Measurements from ENCODE around the gene GCN1. TPM values are rescaled to one million over a fixed set of nuclear protein-coding genes. Genes with fewer than 3 reads are reported as not detected.

Gene GCN1
- total RNA-seq, 1 donor from 2014 or later, result 165 TPM

GRCh38 chr12:120137833-120138232 is 56.7 kb downstream of the GCN1 start:
- no peaks in the 10 kb centered on the region for H3K9me3 Mint-ChIP-seq
- no peaks in the 10 kb centered on the region for H3K27me3 Mint-ChIP-seq (ENCODE audit: low read depth)
- H3K4me1 Mint-ChIP-seq (ENCODE audit: low read depth), result peaks cover under 1% of the 10 kb centered on the region
- intact Hi-C loops (cut with micrococcal nuclease), result no loop called here
- H3K36me3 Mint-ChIP-seq (ENCODE audit: low read depth), result peaks cover 85% of the 10 kb centered on the region
- no peak overlapping the region for H3K4me3 Mint-ChIP-seq (ENCODE audit: low read depth)
- no peak overlapping the region for H3K27ac Mint-ChIP-seq
- no peak for DNase-seq (ENCODE audit: low spot score)

DNA sequence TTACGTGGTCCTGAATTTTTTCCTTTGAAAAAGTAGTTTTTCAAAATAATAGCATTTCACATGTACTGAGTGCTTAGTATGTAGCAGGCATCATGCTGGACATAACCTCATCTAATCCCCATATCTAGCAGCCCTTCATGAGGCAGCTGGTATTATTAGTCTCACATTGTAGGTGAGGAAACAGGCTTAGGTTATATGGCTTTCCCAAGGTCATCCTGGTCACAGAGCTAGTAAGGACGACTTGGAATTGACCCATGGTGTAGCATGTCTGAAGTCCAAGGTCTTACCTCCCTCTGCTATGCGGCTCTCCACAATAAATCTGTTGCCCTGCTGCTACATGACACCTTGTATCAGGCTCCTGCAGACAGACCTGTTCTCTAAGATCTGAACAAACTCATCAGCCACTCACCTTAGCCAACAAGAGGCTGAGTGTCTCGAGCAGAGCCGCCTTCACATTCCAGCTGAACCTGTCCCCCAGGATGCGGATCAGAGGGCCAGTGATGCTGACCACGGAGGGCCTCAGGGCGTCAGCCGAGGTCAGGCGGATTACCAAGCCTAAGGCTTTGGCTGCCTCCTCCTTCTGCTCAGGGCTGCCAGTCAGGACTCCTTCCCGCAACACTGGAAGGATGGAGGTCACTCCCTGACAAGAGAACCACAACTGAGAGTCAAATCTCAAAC is 58.3 kb downstream of the GCN1 start:
- DNase-seq (ENCODE audit: low spot score), result no peak
- Mint-ChIP-seq H3K4me3 (ENCODE audit: low read depth) (no peak overlapping the region), H3K27ac (no peak overlapping the region), H3K36me3 (ENCODE audit: low read depth) (peaks cover 86% of the 10 kb centered on the region), H3K9me3 (no peaks in the 10 kb centered on the region), H3K27me3 (ENCODE audit: low read depth) (no peaks in the 10 kb centered on the region), H3K4me1 (ENCODE audit: low read depth) (peaks cover 1% of the 10 kb centered on the region)
- intact Hi-C loops (cut with micrococcal nuclease), result no loop called here

GRCh38 chr12:120134307-120134980 is 60.1 kb downstream of the GCN1 start:
- Mint-ChIP-seq H3K4me1 (ENCODE audit: low read depth) (peaks cover 1% of the 10 kb centered on the region), H3K36me3 (ENCODE audit: low read depth) (peaks cover 81% of the 10 kb centered on the region), H3K4me3 (ENCODE audit: low read depth) (no peak overlapping the region), H3K9me3 (no peaks in the 10 kb centered on the region), H3K27me3 (ENCODE audit: low read depth) (no peaks in the 10 kb centered on the region), H3K27ac (no peak overlapping the region)
- DNase-seq (ENCODE audit: low spot score), result no peak
- intact Hi-C loops (cut with micrococcal nuclease), result no loop called here

GRCh38 chr12:120132863-120133385 is 61.6 kb downstream of the GCN1 start:
- Mint-ChIP-seq H3K27me3 (ENCODE audit: low read depth) (no peaks in the 10 kb centered on the region), H3K9me3 (no peaks in the 10 kb centered on the region), H3K4me1 (ENCODE audit: low read depth) (peaks cover 1% of the 10 kb centered on the region), H3K27ac (no peak overlapping the region), H3K36me3 (ENCODE audit: low read depth) (peaks cover 79% of the 10 kb centered on the region), H3K4me3 (ENCODE audit: low read depth) (no peak overlapping the region)
- DNase-seq (ENCODE audit: low spot score), result no peak
- intact Hi-C loops (cut with micrococcal nuclease), result no loop called here

GRCh38 chr12:120132054-120132836 is 62.3 kb downstream of the GCN1 start:
- no peak overlapping the region for H3K27ac Mint-ChIP-seq

GRCh38 chr12:120131116-120131515 is 63.4 kb downstream of the GCN1 start:
- Mint-ChIP-seq H3K27ac (no peak overlapping the region), H3K4me1 (ENCODE audit: low read depth) (peaks cover 12% of the 10 kb centered on the region), H3K9me3 (no peaks in the 10 kb centered on the region)

More at GRCh38 chr12:120132054-120132836, 62.3 kb downstream of the GCN1 start:
- Mint-ChIP-seq H3K36me3 (ENCODE audit: low read depth) (peaks cover 80% of the 10 kb centered on the region), H3K9me3 (no peaks in the 10 kb centered on the region), H3K4me3 (ENCODE audit: low read depth) (no peak overlapping the region), H3K27me3 (ENCODE audit: low read depth) (no peaks in the 10 kb centered on the region), H3K4me1 (ENCODE audit: low read depth) (peaks cover 1% of the 10 kb centered on the region)
- no peak for DNase-seq (ENCODE audit: low spot score)
- intact Hi-C loops (cut with micrococcal nuclease), result no loop called here

GRCh38 chr12:120130011-120130410 is 64.5 kb downstream of the GCN1 start:
- peaks cover 83% of the 10 kb centered on the region for H3K36me3 Mint-ChIP-seq (ENCODE audit: low read depth)
- peaks cover 13% of the 10 kb centered on the region for H3K4me1 Mint-ChIP-seq (ENCODE audit: low read depth)
- intact Hi-C loops (cut with micrococcal nuclease), result no loop called here
- no peak for DNase-seq (ENCODE audit: low spot score)
- H3K27me3 Mint-ChIP-seq (ENCODE audit: low read depth), result no peaks in the 10 kb centered on the region
- no peaks in the 10 kb centered on the region for H3K9me3 Mint-ChIP-seq
- no peak overlapping the region for H3K27ac Mint-ChIP-seq
- H3K4me3 Mint-ChIP-seq (ENCODE audit: low read depth), result no peak overlapping the region

More at GRCh38 chr12:120131116-120131515, 63.4 kb downstream of the GCN1 start:
- intact Hi-C loops (cut with micrococcal nuclease), result no loop called here
- no peak overlapping the region for H3K4me3 Mint-ChIP-seq (ENCODE audit: low read depth)
- no peak for DNase-seq (ENCODE audit: low spot score)
- H3K27me3 Mint-ChIP-seq (ENCODE audit: low read depth), result no peaks in the 10 kb centered on the region
- peaks cover 81% of the 10 kb centered on the region for H3K36me3 Mint-ChIP-seq (ENCODE audit: low read depth)

- Mint-ChIP-seq H3K27ac (peak overlapping the region; percentile 87), H3K4me1 (ENCODE audit: low read depth) (peaks cover 27% of the 10 kb centered on the region), H3K36me3 (ENCODE audit: low read depth) (peaks cover 53% of the 10 kb centered on the region), H3K27me3 (ENCODE audit: low read depth) (no peaks in the 10 kb centered on the region), H3K9me3 (no peaks in the 10 kb centered on the region), H3K4me3 (ENCODE audit: low read depth) (no peak overlapping the region)
- intact Hi-C loops (cut with micrococcal nuclease), result no loop called here
- DNase-seq (ENCODE audit: low spot score), result no peak
These were observed 67.9 kb downstream of the GCN1 start for GRCh38 chr12:120126635-120127005.

DNA sequence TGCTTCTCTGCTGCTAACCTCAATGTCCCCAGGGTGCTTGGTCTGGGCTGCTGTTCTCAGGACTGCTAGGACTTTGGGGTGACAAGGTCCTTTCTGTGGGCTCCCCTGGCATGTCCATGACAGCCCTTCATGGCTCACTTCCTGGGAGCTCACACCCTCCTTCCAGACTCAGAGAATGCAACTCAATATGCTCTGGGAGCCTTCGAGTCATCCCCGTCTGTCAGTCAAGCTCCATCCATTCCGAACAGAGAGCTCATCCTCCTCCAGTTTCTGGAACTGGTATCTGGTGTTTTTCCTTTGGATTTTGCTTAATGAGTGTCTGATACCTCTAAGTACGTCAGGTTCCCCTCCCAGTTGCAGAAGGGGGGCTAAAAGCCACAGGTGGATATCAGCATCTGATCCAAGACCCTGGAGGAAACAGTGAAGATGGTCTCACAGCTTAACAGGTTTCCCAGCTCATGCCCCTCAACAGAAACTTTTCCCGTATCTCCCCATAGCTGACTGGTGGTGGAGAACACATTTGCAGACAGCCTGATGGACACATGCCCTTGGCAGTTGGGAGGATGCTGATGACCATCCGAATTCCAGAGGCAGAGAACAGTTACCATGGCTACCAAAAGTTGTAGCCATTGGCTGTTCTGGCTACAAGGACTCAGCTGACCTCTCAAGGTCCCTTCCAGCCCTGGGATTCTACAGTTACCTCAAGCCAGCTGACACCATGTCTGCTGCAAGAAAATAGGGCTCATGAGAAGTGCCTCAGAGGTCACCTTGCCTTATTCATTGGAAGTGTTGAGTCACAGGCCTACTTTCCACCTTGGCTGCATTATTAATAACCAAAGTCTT is 68.5 kb downstream of the GCN1 start:
- H3K4me3 Mint-ChIP-seq (ENCODE audit: low read depth), result no peak overlapping the region
- DNase-seq (ENCODE audit: low spot score), result no peak

GRCh38 chr12:120125029-120125428 is 69.5 kb downstream of the GCN1 start:
- intact Hi-C loops (cut with micrococcal nuclease), result no loop called here
- Mint-ChIP-seq H3K4me1 (ENCODE audit: low read depth) (peaks cover 41% of the 10 kb centered on the region), H3K27ac (no peak overlapping the region), H3K27me3 (ENCODE audit: low read depth) (no peaks in the 10 kb centered on the region), H3K9me3 (no peaks in the 10 kb centered on the region), H3K4me3 (ENCODE audit: low read depth) (no peak overlapping the region), H3K36me3 (ENCODE audit: low read depth) (peaks cover 41% of the 10 kb centered on the region)
- DNase-seq (ENCODE audit: low spot score), result no peak

More for the DNA sequence above, 68.5 kb downstream of the GCN1 start:
- peaks cover 47% of the 10 kb centered on the region for H3K36me3 Mint-ChIP-seq (ENCODE audit: low read depth)
- H3K27me3 Mint-ChIP-seq (ENCODE audit: low read depth), result no peaks in the 10 kb centered on the region
- no peaks in the 10 kb centered on the region for H3K9me3 Mint-ChIP-seq
- intact Hi-C loops (cut with micrococcal nuclease), result no loop called here
- peaks cover 33% of the 10 kb centered on the region for H3K4me1 Mint-ChIP-seq (ENCODE audit: low read depth)
- peak overlapping the region; percentile 87 for H3K27ac Mint-ChIP-seq

DNA sequence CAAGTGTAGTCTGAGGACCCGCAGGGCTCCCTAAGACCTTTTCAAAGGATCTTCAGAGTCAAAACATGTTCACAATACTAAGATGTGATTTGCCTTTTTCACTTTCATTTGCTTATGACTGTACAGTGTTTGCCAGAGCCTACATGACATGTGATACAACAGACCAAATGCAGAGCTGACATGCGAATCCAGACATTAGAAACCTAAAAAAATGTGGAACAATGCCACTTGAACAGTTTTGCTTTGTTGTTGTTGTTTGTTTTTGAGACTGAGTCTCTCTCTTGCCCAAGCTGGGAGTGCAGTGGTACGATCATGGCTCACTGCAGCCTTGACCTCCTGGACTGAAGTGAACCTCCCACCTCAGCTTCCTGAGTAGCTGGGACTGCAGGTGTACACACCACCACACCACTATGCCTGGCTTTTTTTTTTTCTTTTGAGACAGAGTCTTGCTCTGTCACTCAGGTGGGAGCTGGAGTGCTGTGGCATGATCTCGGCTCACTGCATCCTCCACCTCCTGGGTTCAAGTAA is 72.7 kb downstream of the GCN1 start:
- DNase-seq (ENCODE audit: low spot score), result no peak
- H3K9me3 Mint-ChIP-seq, result no peaks in the 10 kb centered on the region
- H3K36me3 Mint-ChIP-seq (ENCODE audit: low read depth), result peaks cover 30% of the 10 kb centered on the region
- H3K27ac Mint-ChIP-seq, result peak overlapping the region; percentile 64
- no peaks in the 10 kb centered on the region for H3K27me3 Mint-ChIP-seq (ENCODE audit: low read depth)
- H3K4me3 Mint-ChIP-seq (ENCODE audit: low read depth), result no peak overlapping the region
- intact Hi-C loops (cut with micrococcal nuclease), result no loop called here
- H3K4me1 Mint-ChIP-seq (ENCODE audit: low read depth), result peaks cover 62% of the 10 kb centered on the region

DNA sequence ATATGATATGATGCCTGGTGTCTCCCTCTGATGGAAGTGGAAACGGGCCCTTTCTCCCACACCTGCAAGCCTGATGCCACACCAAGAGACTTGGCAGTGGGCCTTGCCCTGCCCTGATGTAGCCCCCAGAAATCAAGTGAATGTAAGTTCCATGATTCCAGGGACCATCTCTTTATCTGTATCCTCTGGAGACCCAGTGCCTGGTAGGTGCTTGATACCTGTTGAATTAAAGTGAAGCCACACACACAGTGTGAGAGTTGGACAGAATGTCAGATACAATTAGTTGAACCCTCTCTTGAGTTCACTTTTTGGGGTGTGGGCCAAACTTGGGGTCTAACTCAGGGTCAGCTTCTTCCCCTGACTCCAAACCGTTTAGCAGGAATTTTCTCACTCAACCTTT is 73.2 kb downstream of the GCN1 start:
- Mint-ChIP-seq H3K27ac (peak overlapping the region; percentile 64), H3K27me3 (ENCODE audit: low read depth) (no peaks in the 10 kb centered on the region), H3K9me3 (no peaks in the 10 kb centered on the region), H3K4me1 (ENCODE audit: low read depth) (peaks cover 58% of the 10 kb centered on the region), H3K36me3 (ENCODE audit: low read depth) (peaks cover 25% of the 10 kb centered on the region), H3K4me3 (ENCODE audit: low read depth) (peak overlapping the region; percentile 18)
- no peak for DNase-seq (ENCODE audit: low spot score)
- intact Hi-C loops (cut with micrococcal nuclease), result no loop called here
